Prostate gland (tissue), 2 donors: Measurements from ENCODE around the gene IRF7. TPM values are rescaled to one million over a fixed set of nuclear protein-coding genes. Genes with fewer than 3 reads are reported as not detected.

Experiments used
- DNase-seq: peaks from one replicate; pipeline ENCODE4 v3.0.0-alpha.2; 2019; ENCODE audit warnings: low spot score
- H3K27ac ChIP-seq, 2 donors: fragments of 200-600 bp; sonication (generic); 2 replicates each; pipeline ENCODE4 v1.5.1; 2017 to 2019
- H3K27me3 ChIP-seq: fragments of 200-600 bp; sonication (generic); replicated peaks from 2 replicates; pipeline ENCODE4 v1.5.1; 2019; ENCODE audit not compliant: insufficient read depth
- H3K36me3 ChIP-seq, 2 donors: fragments of 200-600 bp; sonication (generic); 1 replicate in 1 of 2; 2 replicates in 1 of 2; pipeline versions ENCODE4 v1.5.1 to v1.8.1; 2017 to 2019
- H3K4me1 ChIP-seq: fragments of 200-600 bp; sonication (generic); replicated peaks from 2 replicates; pipeline ENCODE4 v1.5.1; 2019
- H3K4me3 ChIP-seq, 2 donors: fragments of 200-600 bp; sonication (generic); 2 replicates each; pipeline ENCODE4 v1.5.1; 2017 to 2019
- H3K9me3 ChIP-seq: fragments of 200-600 bp; sonication (generic); 2 replicates; pipeline ENCODE4 v1.5.1; 2017
- POLR2A ChIP-seq: fragments of 450-650 bp; IDR thresholded peaks from one replicate; pipeline ENCODE4 v1.6.1; 2016; ENCODE audit warnings: antibody characterized with exemption, mild to moderate bottlenecking
- POLR2AphosphoS5 ChIP-seq: sonication (generic); formaldehyde crosslinking; IDR thresholded peaks from one replicate; pipeline ENCODE4 v1.6.1; 2017; ENCODE audit warnings: antibody characterized with exemption
- WGBS: methylation state at CpG from one replicate; pipeline ENCODE4 v1.1.5; 2018; 5-methylcytosine and 5-hydroxymethylcytosine counted together
- intact Hi-C: fragments of 100-400 bp; cut with DNase I; formaldehyde crosslinking; loops from one replicate; pipeline ENCODE4 v1.14.2; 2022
- total RNA-seq, 2 donors: library from RNA; depleted of rRNA; stranded (reverse); fragments of >200 nt; gene quantifications; one replicate each; pipeline ENCODE4 v1.1.0, GENCODE V29; 2016
- TF ChIP-seq, protein P1 (sequence below), 4 experiments: fragments of 200-600 bp in 2 of 4; fragments of 450-650 bp in 2 of 4; sonication (generic) in 2 of 4; IDR thresholded peaks; 1 replicate in 3 of 4; 2 replicates in 1 of 4; pipeline ENCODE4 v1.5.1; 2016 to 2019; ENCODE audit warnings: antibody characterized with exemption in 4 of 4, mild to moderate bottlenecking in 2 of 4, moderate library complexity in 2 of 4

The IRF7 gene
- total RNA-seq, 2 donors from 2014 or later: 34.7 to 39.8 TPM

DNA sequence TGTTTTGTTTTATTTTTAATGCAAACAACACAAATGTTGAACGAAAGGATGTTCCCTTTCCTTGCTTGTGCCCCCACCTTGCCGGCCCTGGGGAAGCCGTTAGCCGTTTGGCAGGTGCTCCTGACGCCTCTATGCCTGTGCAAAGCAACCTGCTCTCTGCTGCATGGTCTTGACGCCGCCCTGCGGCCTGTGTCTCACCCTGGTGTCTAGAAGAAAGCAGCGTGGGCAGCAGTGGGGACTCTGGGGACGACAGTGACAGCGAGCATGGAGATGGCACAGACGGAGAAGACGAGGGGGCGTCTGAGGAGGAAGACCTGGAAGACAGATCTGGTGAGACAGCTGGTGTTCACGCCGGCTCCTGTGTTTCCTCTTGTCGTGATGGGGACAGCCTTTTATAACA is 34.0 kb downstream of the IRF7 start:
- Histone ChIP-seq H3K9me3 (no peaks in the 10 kb centered on the region), H3K4me3 (no peak overlapping the region), H3K4me1 (peaks cover 11% of the 10 kb centered on the region), H3K27ac (no peak overlapping the region), H3K36me3 (peaks cover 4 to 13% of the 10 kb centered on the region in 2 donors), H3K27me3 (no peaks in the 10 kb centered on the region)
- DNase-seq: no peak
- TF ChIP-seq, protein P1, sequence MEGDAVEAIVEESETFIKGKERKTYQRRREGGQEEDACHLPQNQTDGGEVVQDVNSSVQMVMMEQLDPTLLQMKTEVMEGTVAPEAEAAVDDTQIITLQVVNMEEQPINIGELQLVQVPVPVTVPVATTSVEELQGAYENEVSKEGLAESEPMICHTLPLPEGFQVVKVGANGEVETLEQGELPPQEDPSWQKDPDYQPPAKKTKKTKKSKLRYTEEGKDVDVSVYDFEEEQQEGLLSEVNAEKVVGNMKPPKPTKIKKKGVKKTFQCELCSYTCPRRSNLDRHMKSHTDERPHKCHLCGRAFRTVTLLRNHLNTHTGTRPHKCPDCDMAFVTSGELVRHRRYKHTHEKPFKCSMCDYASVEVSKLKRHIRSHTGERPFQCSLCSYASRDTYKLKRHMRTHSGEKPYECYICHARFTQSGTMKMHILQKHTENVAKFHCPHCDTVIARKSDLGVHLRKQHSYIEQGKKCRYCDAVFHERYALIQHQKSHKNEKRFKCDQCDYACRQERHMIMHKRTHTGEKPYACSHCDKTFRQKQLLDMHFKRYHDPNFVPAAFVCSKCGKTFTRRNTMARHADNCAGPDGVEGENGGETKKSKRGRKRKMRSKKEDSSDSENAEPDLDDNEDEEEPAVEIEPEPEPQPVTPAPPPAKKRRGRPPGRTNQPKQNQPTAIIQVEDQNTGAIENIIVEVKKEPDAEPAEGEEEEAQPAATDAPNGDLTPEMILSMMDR (IDR thresholded peaks at IDR 0.05): no peak
- intact Hi-C loops: no loop called here
- WGBS: 72% methylated on average over 17 of the region's 17 CpGs

DNA sequence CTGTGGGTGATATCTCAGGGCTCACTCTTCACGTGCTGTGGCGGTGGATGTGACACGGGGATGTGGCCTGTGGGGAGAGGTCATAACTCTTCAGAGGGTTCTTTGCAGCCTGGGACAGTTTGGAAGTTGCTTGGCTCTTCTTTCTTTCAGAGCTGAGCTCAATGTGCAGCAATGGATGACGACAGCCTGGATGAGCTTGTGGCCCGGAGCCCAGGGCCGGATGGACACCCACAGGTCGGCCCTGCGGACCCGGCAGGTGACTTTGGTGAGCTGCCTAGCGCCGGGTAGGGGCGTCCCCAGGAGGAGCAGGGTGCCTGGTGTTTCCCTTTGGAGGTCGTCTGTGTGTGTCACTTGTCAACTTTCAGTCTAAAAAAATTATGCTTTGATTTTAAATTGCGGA is 34.4 kb downstream of the IRF7 start:
- Histone ChIP-seq H3K36me3 (peaks cover 4 to 13% of the 10 kb centered on the region in 2 donors), H3K27me3 (no peaks in the 10 kb centered on the region), H3K4me1 (peaks cover 11% of the 10 kb centered on the region), H3K27ac (no peak overlapping the region), H3K9me3 (no peaks in the 10 kb centered on the region), H3K4me3 (no peak overlapping the region)
- no peak for DNase-seq
- intact Hi-C loops: no loop called here
- no peak for TF ChIP-seq POLR2AphosphoS5
- TF ChIP-seq, protein P1 (IDR thresholded peaks at IDR 0.05): no peak
- TF ChIP-seq POLR2A: no peak
- WGBS: 76% methylated on average over 14 of the region's 14 CpGs

DNA sequence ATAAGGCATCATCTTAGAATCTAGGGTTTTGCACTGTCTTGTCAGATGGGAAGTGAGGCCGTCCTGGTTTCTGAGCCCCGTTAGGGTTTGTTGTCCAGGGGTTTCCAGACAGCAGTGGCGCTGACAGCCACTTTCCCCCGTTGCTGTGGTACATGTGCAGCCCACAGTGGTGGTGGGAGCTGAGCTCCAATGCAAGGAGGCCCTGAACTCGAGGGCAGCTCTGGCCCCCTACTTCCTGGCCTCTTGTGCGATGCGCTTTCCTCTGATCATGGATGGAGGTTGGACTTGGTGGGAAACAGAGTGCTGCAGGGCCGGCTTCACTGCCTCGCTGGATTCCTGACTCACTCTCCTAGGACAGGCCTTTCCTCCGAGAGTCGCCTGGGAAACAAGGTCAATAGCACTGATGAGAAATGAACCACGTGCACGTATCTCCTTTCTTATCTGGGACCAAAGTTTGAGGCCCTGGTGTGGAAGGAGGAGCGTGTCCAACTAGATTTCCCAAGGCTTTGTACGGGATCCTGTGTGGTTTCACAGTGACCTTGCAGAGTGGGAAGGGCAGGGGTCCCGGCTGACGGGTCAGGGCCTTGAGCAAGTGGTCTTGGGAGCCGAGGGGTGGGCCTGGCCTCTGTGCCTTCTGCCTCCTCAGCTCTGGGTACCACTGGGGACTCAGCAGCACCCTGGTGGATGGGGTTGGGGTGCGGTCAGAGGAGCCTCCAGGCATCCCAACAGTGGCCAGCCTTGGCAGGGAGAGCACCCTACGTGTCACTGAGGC is 35.7 kb downstream of the IRF7 start:
- no peak overlapping the region for H3K27ac ChIP-seq
- intact Hi-C loops: no loop called here
- DNase-seq: no peak
- H3K4me3 ChIP-seq: no peak overlapping the region
- TF ChIP-seq POLR2AphosphoS5: no peak
- TF ChIP-seq, protein P1 (IDR thresholded peaks at IDR 0.05): no peak
- peaks cover 4 to 13% of the 10 kb centered on the region in 2 donors for H3K36me3 ChIP-seq
- no peaks in the 10 kb centered on the region for H3K9me3 ChIP-seq
- 76% methylated on average over 20 of the region's 20 CpGs for WGBS
- H3K27me3 ChIP-seq: no peaks in the 10 kb centered on the region
- H3K4me1 ChIP-seq: peaks cover 15% of the 10 kb centered on the region

DNA sequence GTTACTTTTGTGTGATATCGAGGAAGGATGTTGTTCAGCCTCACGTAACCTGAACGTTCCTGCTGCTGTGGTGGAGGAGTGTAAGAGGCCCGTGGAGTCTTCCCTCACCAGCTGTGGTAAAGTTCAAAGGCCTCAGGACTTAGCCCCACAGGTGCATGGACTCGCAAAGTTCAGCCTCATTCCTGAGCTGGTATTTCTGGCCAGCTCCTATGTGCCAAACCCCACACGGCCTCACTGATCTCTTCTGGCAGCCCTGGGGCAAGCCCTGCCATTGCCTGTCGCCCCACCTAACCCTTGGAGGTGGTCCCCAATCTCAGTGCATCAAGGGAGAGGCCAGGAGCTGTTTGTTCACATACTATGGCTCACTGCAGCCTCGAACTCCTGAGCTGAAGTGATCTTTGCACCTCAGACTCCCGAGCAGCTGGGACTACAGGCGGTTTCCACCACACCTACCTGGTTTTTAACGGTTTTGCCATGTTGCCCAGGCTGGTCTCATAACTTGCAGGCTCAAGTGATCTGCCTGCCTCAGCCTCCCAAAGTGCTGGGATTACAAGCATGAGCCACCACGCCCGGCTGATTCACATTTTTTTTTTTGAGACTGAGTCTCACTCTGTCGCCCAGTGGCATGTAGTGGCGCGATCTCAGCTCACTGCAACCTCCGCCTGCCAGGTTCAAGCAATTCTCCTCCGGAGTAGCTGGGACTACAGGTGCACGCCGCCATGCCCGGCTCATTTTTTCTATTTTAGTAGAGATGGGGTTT is 37.3 kb downstream of the IRF7 start:
- intact Hi-C loops: no loop called here
- 61% methylated on average over 21 of the region's 21 CpGs for WGBS
- Histone ChIP-seq H3K4me1 (peaks cover 18% of the 10 kb centered on the region), H3K27ac (no peak overlapping the region), H3K9me3 (no peaks in the 10 kb centered on the region), H3K36me3 (peaks cover 0 to 6% of the 10 kb centered on the region in 2 donors), H3K27me3 (no peaks in the 10 kb centered on the region), H3K4me3 (peak overlapping the region in 1 of 2 donors; percentile 59)
- TF ChIP-seq POLR2A (no peak), POLR2AphosphoS5 (no peak)
- TF ChIP-seq, protein P1 (IDR thresholded peaks at IDR 0.05): no peak
- DNase-seq: no peak

DNA sequence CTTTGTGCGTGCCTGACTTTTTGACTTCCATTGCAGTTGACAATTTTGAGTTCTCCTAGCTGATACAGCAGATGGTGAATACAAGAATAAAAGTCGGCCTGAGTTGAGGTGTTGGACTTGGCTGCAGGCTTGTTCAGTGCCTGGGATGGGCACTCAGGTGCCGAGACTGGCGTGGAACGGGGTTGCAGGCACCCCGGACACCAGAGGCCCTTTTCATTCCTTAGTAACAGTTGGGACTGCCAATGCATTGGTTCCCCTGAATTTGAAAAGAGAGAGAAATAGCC is 38.2 kb downstream of the IRF7 start:
- Histone ChIP-seq H3K9me3 (no peaks in the 10 kb centered on the region), H3K4me1 (peaks cover 18% of the 10 kb centered on the region), H3K36me3 (no peaks in the 10 kb centered on the region), H3K27ac (no peak overlapping the region), H3K27me3 (no peaks in the 10 kb centered on the region), H3K4me3 (peak overlapping the region; percentile 59 to 67)
- intact Hi-C loops: no loop called here
- DNase-seq: no peak
- 43% methylated on average over 6 of the region's 6 CpGs for WGBS
- TF ChIP-seq, protein P1 (IDR thresholded peaks at IDR 0.05): no peak
- TF ChIP-seq POLR2AphosphoS5 (no peak), POLR2A (no peak)
